ENCODE data around the gene ZBTB4. TPM values are rescaled to one million over a fixed set of nuclear protein-coding genes. Genes with fewer than 3 reads are reported as not detected.

The ZBTB4 gene, protein sequence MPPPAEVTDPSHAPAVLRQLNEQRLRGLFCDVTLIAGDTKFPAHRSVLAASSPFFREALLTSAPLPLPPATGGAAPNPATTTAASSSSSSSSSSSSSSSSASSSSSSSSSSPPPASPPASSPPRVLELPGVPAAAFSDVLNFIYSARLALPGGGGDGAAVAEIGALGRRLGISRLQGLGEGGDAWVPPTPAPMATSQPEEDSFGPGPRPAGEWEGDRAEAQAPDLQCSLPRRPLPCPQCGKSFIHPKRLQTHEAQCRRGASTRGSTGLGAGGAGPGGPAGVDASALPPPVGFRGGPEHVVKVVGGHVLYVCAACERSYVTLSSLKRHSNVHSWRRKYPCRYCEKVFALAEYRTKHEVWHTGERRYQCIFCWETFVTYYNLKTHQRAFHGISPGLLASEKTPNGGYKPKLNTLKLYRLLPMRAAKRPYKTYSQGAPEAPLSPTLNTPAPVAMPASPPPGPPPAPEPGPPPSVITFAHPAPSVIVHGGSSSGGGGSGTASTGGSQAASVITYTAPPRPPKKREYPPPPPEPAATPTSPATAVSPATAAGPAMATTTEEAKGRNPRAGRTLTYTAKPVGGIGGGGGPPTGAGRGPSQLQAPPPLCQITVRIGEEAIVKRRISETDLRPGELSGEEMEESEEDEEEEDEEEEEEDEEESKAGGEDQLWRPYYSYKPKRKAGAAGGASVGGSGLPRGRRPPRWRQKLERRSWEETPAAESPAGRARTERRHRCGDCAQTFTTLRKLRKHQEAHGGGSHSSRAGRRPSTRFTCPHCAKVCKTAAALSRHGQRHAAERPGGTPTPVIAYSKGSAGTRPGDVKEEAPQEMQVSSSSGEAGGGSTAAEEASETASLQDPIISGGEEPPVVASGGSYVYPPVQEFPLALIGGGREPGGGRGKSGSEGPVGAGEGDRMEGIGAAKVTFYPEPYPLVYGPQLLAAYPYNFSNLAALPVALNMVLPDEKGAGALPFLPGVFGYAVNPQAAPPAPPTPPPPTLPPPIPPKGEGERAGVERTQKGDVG
- 6.9 and 11.2 TPM in 2 replicates for total RNA-seq (2014; rRNA removed; shearing (Covaris generic))
- 3.6 and 4.2 TPM in 2 replicates for polyA plus RNA-seq (2016; fragmentation: Nextera tagmentation; extraction: Ambion mirVana)
- long read RNA-seq, partial matches to known transcripts: 0 of 2 reads
- long read RNA-seq, other reads (novel, unspliced or antisense): 2 of 2 reads

DNA sequence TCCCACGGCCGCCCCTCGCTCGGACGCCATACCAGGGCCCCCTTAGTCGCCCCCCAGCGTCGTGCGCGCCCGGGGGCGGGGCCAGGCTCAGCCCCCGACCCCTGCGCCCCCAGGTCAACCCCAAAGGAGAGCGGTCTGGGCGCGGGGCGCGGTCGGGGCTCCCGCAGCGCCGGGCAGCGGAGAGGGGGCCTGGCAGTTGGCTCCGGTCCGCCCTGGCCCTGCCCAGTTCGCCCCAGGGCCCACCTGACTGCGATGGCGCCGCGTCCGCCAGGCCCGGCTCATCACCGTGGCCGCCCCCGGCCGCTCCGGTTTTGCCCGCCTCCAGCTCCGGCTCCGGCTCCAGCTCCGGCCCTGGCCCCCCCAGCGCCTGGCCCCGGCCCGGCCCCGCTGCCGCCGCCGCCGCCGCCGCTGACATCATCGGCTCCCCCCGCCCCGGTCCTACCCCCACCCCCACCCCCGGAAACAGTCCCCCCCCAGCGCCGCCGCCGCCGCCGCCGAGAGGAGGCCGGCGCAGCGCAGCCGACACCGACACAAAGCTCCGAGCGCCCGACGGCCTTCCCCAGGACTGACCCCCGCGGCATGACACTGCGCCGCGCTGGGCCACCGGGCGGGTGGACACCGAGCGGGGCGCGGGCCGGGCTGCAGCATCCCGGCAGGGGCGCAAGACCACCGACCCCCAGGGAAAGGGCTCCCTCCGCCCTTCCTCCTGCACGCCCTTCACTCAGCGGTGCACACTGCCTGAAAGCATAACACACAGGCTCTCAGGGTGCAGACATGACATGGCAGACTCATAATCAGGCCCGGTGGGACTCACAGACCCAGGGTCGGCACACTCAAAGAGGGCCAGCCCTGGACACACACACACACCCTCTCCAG lies at the start of gene ZBTB4:
TSS of gene ZBTB4 (minus strand) at position 419 of the 876 bp plus-strand sequence. CDS start 12,830 bp downstream, outside the sequence.
- Histone ChIP-seq H3K4me1 (ENCODE audit: insufficient read depth) (peaks cover 21% of the 10 kb centered on the region), H3K9me2 (ENCODE audit: insufficient read depth) (no peaks in the 10 kb centered on the region), H3F3A (replicated peaks; ENCODE audit: low read depth) (0 out of 2 replicates have a peak, but pooled peaks cover 4% of the 10 kb centered on the region), H3K36me3 (ENCODE audit: insufficient read depth) (no peaks in the 10 kb centered on the region), H3K4me2 (peak within 1 kb of the TSS; percentile 96), H2AFZ (peak within 1 kb of the TSS; percentile 94), H3K4me3 (peak within 1 kb of the TSS; percentile 84), H3K27ac (ENCODE audit: low read depth) (peak within 1 kb of the TSS; percentile 81), H3K79me2 (replicated peaks; ENCODE audit: insufficient read depth) (peaks cover 54% of the 10 kb centered on the region), H4K20me1 (replicated peaks; ENCODE audit: insufficient read depth) (peaks cover 8% of the 10 kb centered on the region; the same call in 1 of the 2 replicates), H3K27me3 (ENCODE audit: insufficient read depth) (no peaks in the 10 kb centered on the region)
- H3K27ac Mint-ChIP-seq: peak within 1 kb of the TSS; percentile 91
- TF ChIP-seq POLR2AphosphoS5 (IDR thresholded peaks at IDR 0.05; ENCODE audit: low read depth): peak; percentile 23; the same call in 1 of the 2 replicates
- TF ChIP-seq, protein P1, sequence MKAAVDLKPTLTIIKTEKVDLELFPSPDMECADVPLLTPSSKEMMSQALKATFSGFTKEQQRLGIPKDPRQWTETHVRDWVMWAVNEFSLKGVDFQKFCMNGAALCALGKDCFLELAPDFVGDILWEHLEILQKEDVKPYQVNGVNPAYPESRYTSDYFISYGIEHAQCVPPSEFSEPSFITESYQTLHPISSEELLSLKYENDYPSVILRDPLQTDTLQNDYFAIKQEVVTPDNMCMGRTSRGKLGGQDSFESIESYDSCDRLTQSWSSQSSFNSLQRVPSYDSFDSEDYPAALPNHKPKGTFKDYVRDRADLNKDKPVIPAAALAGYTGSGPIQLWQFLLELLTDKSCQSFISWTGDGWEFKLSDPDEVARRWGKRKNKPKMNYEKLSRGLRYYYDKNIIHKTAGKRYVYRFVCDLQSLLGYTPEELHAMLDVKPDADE (IDR thresholded peaks at IDR 0.05): no peak
- peak within 1 kb of the TSS; percentile 96 for H3K4me3 Mint-ChIP-seq
- ATAC-seq (peak; percentile 22), DNase-seq (ENCODE audit: low spot score) (peak; percentile 56)
- peaks cover 23% of the 10 kb centered on the region for H3K27me3 Mint-ChIP-seq (ENCODE audit: insufficient read depth, low read depth, poor library complexity)
- H3K9me3 Mint-ChIP-seq: no peaks in the 10 kb centered on the region; the same call in 1 of the 3 replicates
- peaks cover 7% of the 10 kb centered on the region; the same call in 1 of the 3 replicates for H3K36me3 Mint-ChIP-seq (ENCODE audit: low read depth)
- peaks cover 51% of the 10 kb centered on the region for H3K4me1 Mint-ChIP-seq

DNA sequence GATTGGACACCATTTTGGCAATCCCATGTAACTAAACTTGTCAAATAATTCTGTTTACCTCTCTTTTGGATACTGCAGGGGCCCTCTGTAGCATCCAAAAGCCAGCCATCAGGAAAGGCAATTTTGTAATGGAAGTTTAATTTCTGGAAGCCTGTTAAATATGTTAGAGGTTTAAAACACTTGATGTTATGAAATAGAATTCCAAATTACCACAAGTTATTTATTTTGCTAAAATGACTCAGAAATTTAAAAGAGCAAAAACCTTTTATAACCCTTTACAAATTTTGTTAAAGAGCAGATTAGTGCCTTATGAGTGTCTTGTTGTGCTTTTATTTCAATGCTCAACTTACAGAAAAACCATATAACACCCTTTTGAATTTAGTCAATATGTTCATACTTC lies 49.4 kb upstream of the ZBTB4 start:
- H3F3A ChIP-seq (replicated peaks; ENCODE audit: low read depth): no peaks in the 10 kb centered on the region
- H3K79me2 ChIP-seq (replicated peaks; ENCODE audit: insufficient read depth): no peaks in the 10 kb centered on the region
- Mint-ChIP-seq H3K27ac (no peak overlapping the region), H3K4me1 (no peaks in the 10 kb centered on the region), H3K36me3 (ENCODE audit: low read depth) (peaks cover 13% of the 10 kb centered on the region; the same call in 2 of the 3 replicates), H3K9me3 (peaks cover 50% of the 10 kb centered on the region), H3K27me3 (ENCODE audit: insufficient read depth, low read depth, poor library complexity) (peaks cover 2% of the 10 kb centered on the region), H3K4me3 (no peak overlapping the region)
- H3K36me3 ChIP-seq (ENCODE audit: insufficient read depth): no peaks in the 10 kb centered on the region
- no peaks in the 10 kb centered on the region for H3K27me3 ChIP-seq (ENCODE audit: insufficient read depth)
- no peak overlapping the region for H3K27ac ChIP-seq (ENCODE audit: low read depth)
- no peak overlapping the region for H3K4me2 ChIP-seq
- no peaks in the 10 kb centered on the region for H3K9me2 ChIP-seq (ENCODE audit: insufficient read depth)
- no peaks in the 10 kb centered on the region for H4K20me1 ChIP-seq (replicated peaks; ENCODE audit: insufficient read depth)
- H3K4me3 ChIP-seq: no peak overlapping the region
- no peaks in the 10 kb centered on the region for H3K4me1 ChIP-seq (ENCODE audit: insufficient read depth)
- ATAC-seq (no peak), DNase-seq (ENCODE audit: low spot score) (no peak)
- H2AFZ ChIP-seq: no peak overlapping the region
- TF ChIP-seq, protein P1 (IDR thresholded peaks at IDR 0.05): no peak
- TF ChIP-seq POLR2AphosphoS5 (IDR thresholded peaks at IDR 0.05; ENCODE audit: low read depth) (no peak), CREB1 (CRISPR knock-in tag; IDR thresholded peaks at IDR 0.05; ENCODE audit: low read depth) (no peak), STAT1 (IDR thresholded peaks at IDR 0.05; ENCODE audit: unreplicated experiment) (no peak), JUNB (IDR thresholded peaks at IDR 0.05; ENCODE audit: unreplicated experiment) (no peak), NANOG (IDR thresholded peaks at IDR 0.05; ENCODE audit: borderline replicate concordance) (no peak), ZNF331 (CRISPR knock-in tag; IDR thresholded peaks at IDR 0.05; ENCODE audit: low read depth) (no peak), ZNF114 (CRISPR knock-in tag; IDR thresholded peaks at IDR 0.05) (no peak), EZH2 (IDR thresholded peaks at IDR 0.05; ENCODE audit: low read depth, unreplicated experiment) (no peak), CTCF (conservative IDR thresholded peaks at IDR 0.05; ENCODE audit: low read depth in 2 of 2) (no peak)
- TF ChIP-seq, protein P2, sequence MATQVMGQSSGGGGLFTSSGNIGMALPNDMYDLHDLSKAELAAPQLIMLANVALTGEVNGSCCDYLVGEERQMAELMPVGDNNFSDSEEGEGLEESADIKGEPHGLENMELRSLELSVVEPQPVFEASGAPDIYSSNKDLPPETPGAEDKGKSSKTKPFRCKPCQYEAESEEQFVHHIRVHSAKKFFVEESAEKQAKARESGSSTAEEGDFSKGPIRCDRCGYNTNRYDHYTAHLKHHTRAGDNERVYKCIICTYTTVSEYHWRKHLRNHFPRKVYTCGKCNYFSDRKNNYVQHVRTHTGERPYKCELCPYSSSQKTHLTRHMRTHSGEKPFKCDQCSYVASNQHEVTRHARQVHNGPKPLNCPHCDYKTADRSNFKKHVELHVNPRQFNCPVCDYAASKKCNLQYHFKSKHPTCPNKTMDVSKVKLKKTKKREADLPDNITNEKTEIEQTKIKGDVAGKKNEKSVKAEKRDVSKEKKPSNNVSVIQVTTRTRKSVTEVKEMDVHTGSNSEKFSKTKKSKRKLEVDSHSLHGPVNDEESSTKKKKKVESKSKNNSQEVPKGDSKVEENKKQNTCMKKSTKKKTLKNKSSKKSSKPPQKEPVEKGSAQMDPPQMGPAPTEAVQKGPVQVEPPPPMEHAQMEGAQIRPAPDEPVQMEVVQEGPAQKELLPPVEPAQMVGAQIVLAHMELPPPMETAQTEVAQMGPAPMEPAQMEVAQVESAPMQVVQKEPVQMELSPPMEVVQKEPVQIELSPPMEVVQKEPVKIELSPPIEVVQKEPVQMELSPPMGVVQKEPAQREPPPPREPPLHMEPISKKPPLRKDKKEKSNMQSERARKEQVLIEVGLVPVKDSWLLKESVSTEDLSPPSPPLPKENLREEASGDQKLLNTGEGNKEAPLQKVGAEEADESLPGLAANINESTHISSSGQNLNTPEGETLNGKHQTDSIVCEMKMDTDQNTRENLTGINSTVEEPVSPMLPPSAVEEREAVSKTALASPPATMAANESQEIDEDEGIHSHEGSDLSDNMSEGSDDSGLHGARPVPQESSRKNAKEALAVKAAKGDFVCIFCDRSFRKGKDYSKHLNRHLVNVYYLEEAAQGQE (IDR thresholded peaks at IDR 0.05; ENCODE audit: unreplicated experiment): no peak
